Measurements from ENCODE around the gene KCNQ2. TPM values are rescaled to one million over a fixed set of nuclear protein-coding genes. Genes with fewer than 3 reads are reported as not detected.

KCNQ2 gene
- total RNA-seq, 4 donors from 2014 or later: 0.19 to 0.40 (median 0.40) TPM; not detected in 1

DNA sequence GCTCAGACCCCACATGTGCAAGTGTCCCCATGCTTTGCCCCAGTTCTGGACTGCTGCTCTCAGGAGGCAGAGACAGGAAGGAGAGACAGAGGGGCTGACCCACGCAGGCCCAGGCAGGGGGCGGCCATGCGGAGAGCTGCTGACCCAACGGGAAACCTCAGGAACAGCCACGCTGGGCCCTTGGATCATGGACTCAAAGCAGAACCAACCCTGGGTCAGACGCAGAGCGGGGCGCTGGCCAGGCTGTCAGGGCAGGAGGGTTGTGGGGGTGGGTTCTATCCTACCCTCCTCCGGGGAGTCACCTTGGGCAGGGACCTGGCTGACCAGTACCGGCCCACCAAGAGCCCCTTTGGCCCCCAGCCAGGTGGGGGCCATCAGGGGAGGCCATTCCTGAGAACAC is 2.0 kb downstream of the KCNQ2 start:
- Histone ChIP-seq H3K9me3 (no peaks in the 10 kb centered on the region), H3K27me3 (peaks cover 99% of the 10 kb centered on the region), H3K36me3 (no peaks in the 10 kb centered on the region), H3K4me3 (no peak overlapping the region), H3K27ac (no peak overlapping the region), H3K4me1 (peaks cover 0 to 14% (median 10%) of the 10 kb centered on the region in 3 donors)
- no peak for ATAC-seq
- TF ChIP-seq EP300 (IDR thresholded peaks at IDR 0.05) (no peak), CTCF (IDR thresholded peaks at IDR 0.05) (no peak), POLR2A (IDR thresholded peaks at IDR 0.05) (no peak), POLR2AphosphoS5 (IDR thresholded peaks at IDR 0.05) (no peak)
- WGBS, 2 donors (ENCODE audit: low coverage in 1 of 2): no CpG with 5 or more reads among the region's 10 CpGs

- ATAC-seq: no peak
- TF ChIP-seq CTCF (IDR thresholded peaks at IDR 0.05) (no peak), POLR2AphosphoS5 (IDR thresholded peaks at IDR 0.05) (no peak), EP300 (IDR thresholded peaks at IDR 0.05) (no peak), POLR2A (IDR thresholded peaks at IDR 0.05) (no peak)
- WGBS, 2 donors (ENCODE audit: low coverage in 1 of 2): 70% methylated on average over 5 of the region's 13 CpGs; no CpG with 5 or more reads in 1 of the 2 donors
- no peaks in the 10 kb centered on the region for H3K36me3 ChIP-seq
- H3K27me3 ChIP-seq: peaks cover 99% of the 10 kb centered on the region
- H3K9me3 ChIP-seq: no peaks in the 10 kb centered on the region
- H3K27ac ChIP-seq: no peak overlapping the region
- peaks cover 0 to 14% (median 10%) of the 10 kb centered on the region in 3 donors for H3K4me1 ChIP-seq
- no peak overlapping the region for H3K4me3 ChIP-seq
Observed at GRCh38 chr20:63469713-63470101, 2.7 kb downstream of the KCNQ2 start.

DNA sequence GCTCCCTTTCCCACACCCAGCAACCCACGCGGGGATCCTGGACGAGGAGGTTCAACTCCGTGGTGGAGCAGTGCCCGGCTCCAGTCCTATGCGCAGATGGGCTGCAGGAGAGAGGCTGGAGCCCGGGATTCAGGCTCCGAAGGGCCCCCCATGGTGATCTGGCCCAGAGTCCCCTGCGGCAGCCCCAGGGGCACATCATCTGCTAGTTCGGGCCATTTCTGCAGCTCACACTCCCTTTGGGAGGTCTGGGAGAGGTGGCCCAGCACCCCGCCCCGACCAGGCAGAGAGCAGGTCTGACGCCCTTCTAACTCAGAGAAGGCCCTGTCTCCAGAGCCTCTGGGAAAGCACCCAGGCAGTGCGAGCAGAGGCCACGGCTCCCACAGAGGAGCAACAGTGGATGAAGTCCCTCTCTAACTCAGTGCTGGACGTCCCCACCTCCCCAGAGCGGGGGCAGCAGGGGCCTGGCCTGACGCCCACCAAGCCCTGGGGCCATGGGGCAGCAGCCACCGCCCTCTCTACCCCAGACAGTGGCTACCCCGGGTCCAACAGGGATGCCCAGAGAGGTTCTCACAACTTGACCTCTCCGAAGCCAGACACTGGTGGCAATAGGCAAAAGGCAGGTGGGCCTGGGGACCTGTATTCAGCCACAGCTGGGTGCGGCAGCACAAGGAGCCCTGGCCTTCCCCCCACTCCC is 3.3 kb downstream of the KCNQ2 start:
- Histone ChIP-seq H3K36me3 (no peaks in the 10 kb centered on the region), H3K9me3 (no peaks in the 10 kb centered on the region), H3K27ac (no peak overlapping the region), H3K27me3 (peaks cover 99% of the 10 kb centered on the region), H3K4me3 (no peak overlapping the region), H3K4me1 (peaks cover 0 to 14% (median 10%) of the 10 kb centered on the region in 3 donors)
- WGBS, 2 donors (ENCODE audit: low coverage in 1 of 2): 70% methylated on average over 2 of the region's 22 CpGs; no CpG with 5 or more reads in 1 of the 2 donors
- no peak for ATAC-seq
- no peak for TF ChIP-seq POLR2A (IDR thresholded peaks at IDR 0.05)
- TF ChIP-seq POLR2AphosphoS5 (IDR thresholded peaks at IDR 0.05): no peak
- TF ChIP-seq CTCF (IDR thresholded peaks at IDR 0.05): no peak
- no peak for TF ChIP-seq EP300 (IDR thresholded peaks at IDR 0.05)

- H3K4me3 ChIP-seq: no peak overlapping the region
- peaks cover 99% of the 10 kb centered on the region for H3K27me3 ChIP-seq
- 100% methylated on average over 1 to 2 of the region's 12 CpGs for WGBS, 2 donors (ENCODE audit: low coverage in 1 of 2)
- ATAC-seq: no peak
- no peak overlapping the region for H3K27ac ChIP-seq
- H3K36me3 ChIP-seq: no peaks in the 10 kb centered on the region
- TF ChIP-seq CTCF (IDR thresholded peaks at IDR 0.05): no peak
- TF ChIP-seq EP300 (IDR thresholded peaks at IDR 0.05): no peak
- no peaks in the 10 kb centered on the region for H3K9me3 ChIP-seq
- H3K4me1 ChIP-seq: peaks cover 0 to 14% (median 10%) of the 10 kb centered on the region in 3 donors
Observed at GRCh38 chr20:63468421-63468820, 4.0 kb downstream of the KCNQ2 start.

Data from gastroesophageal sphincter (tissue), 4 donors.